Naive thymus-derived CD8-positive, alpha-beta T cell (primary cell): ENCODE measurements around the gene MS4A18. TPM values are rescaled to one million over a fixed set of nuclear protein-coding genes. Genes with fewer than 3 reads are reported as not detected.

Source experiments
- ATAC-seq, 2 donors: fragments of 150-1000 bp; cut with Tn5 transposase in 1 of 2; sonication (Bioruptor Pico), chemical (Tn5 transposase) in 1 of 2; 1 replicate in 1 of 2; 2 replicates in 1 of 2; pipeline ENCODE4 v1.10.0; 2021; ENCODE audit warnings: mild to moderate bottlenecking in 2 of 2, moderate library complexity in 2 of 2
- POLR2A ChIA-PET: fragments of 350-600 bp; sonication (Branson Sonifier 250); formaldehyde crosslinking; loops from one replicate; lab custom pipeline; 2021; ENCODE audit warnings: antibody characterized with exemption; lab: Charles Lee
- DNase-seq, 10 donors: peaks; one replicate each; pipeline versions ENCODE4 v3.0.0 to v3.0.0-alpha.2; 2020 to 2022
- H3K27ac Mint-ChIP-seq, 10 donors: one replicate each; pipeline ENCODE4 v1.8.0; 2020 to 2022; ENCODE audit warnings: mild to moderate bottlenecking in 10 of 10, mixed read lengths in 10 of 10, moderate library complexity in 4 of 10, inconsistent platforms in 1 of 10
- H3K27me3 Mint-ChIP-seq, 5 donors: one replicate each; pipeline ENCODE4 v1.8.0; 2021 to 2022; ENCODE audit warnings: mixed read lengths in 5 of 5
- H3K36me3 Mint-ChIP-seq, 3 donors: one replicate each; pipeline ENCODE4 v1.8.0; 2020 to 2022; ENCODE audit warnings: mixed read lengths in 3 of 3, mild to moderate bottlenecking in 2 of 3, inconsistent platforms in 1 of 3
- H3K4me1 Mint-ChIP-seq, 4 donors: one replicate each; pipeline ENCODE4 v1.8.0; 2021 to 2022; ENCODE audit warnings: mixed read lengths in 4 of 4
- H3K4me3 Mint-ChIP-seq, 10 donors: one replicate each; pipeline ENCODE4 v1.8.0; 2020 to 2022; ENCODE audit warnings: mild to moderate bottlenecking in 10 of 10, mixed read lengths in 10 of 10, moderate library complexity in 6 of 10, inconsistent platforms in 1 of 10
- H3K9me3 Mint-ChIP-seq, 9 donors: one replicate each; pipeline ENCODE4 v1.8.0; 2020 to 2022; ENCODE audit warnings: mixed read lengths in 9 of 9, mild to moderate bottlenecking in 3 of 9, inconsistent platforms in 1 of 9, moderate library complexity in 1 of 9
- polyA plus RNA-seq, 3 donors: library from polyadenylated mRNA; unstranded; fragments of 300-500 nt; fragmentation: Illumina TruSeq; gene quantifications; one replicate each; pipeline ENCODE4 v1.2.3, GENCODE V29; 2021
- total RNA-seq, 8 experiments: library from RNA in 2 of 8; stranded (reverse) in 2 of 8; gene quantifications; one replicate each; pipeline ENCODE4 v1.2.3 and lab custom pipeline; 2021 to 2026

Gene MS4A18
- total and polyA plus RNA-seq, 5 experiments from 2014 or later = not detected

DNA sequence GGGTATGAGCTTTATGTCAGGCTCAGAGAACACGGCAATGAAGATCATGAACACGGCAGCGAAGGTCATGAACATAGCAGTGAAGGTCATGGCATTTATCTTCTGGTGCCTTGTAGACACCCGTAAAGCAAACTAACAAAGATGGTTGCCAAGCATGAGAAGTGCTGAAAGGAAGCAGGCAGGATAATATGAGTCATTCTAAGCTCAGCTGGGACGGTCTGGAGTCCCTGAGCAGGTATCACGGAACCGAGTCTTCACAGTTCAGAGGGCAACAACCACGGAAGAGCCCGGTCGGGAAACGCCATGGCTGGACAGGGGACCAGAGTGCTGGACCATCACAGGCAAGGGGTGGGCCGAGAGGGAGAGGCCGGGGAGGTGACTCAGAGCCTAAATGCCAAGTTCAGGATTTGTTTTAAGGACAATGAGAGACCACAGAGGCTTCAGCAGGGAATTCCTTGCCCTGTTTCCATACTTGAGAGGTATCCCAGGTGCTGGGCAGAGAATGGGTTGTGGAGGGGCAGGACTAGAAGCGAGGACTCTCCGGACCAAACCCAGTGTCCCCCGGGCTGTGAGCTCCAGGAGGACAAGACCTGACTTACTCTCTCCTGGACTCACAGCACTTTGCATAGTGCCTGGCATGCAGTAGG, 47.5 kb downstream of the MS4A18 start:
- ATAC-seq (no peak), DNase-seq (no peak)
- H3K27ac Mint-ChIP-seq = no peak overlapping the region
- H3K4me3 Mint-ChIP-seq = no peak overlapping the region
- peaks cover 4 to 23% (median 9%) of the 10 kb centered on the region in 5 donors for H3K27me3 Mint-ChIP-seq
- no peaks in the 10 kb centered on the region for H3K36me3 Mint-ChIP-seq
- no peaks in the 10 kb centered on the region for H3K9me3 Mint-ChIP-seq
- peaks cover 5 to 18% (median 11%) of the 10 kb centered on the region in 4 donors for H3K4me1 Mint-ChIP-seq
- POLR2A ChIA-PET = no interaction called here

DNA sequence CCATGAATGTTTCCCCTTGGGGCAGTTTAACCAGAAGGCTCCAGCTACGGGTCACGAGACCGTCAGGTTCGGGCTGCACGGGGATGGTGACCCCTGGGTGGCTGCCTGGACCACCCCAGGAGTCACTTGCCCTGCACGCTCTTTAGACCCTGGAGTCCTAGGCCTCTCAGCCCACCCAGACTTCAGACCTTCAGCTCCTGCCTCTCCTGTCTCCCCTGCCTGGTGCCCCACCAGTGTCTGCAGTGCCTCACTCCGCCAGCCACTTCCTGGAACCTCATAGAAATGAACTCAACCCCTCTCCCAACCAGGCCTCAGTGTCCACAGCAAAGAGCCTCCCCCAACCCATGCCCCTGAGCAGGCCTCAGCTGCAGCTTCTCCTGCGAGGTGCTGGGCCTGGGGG, 48.1 kb downstream of the MS4A18 start:
- ATAC-seq = no peak
- POLR2A ChIA-PET = no interaction called here
- Mint-ChIP-seq H3K27me3 (peaks cover 3 to 21% (median 6%) of the 10 kb centered on the region in 5 donors), H3K36me3 (no peaks in the 10 kb centered on the region), H3K4me3 (no peak overlapping the region), H3K9me3 (no peaks in the 10 kb centered on the region), H3K27ac (no peak overlapping the region), H3K4me1 (peaks cover 4 to 18% (median 11%) of the 10 kb centered on the region in 4 donors)
- DNase-seq = no peak

DNA sequence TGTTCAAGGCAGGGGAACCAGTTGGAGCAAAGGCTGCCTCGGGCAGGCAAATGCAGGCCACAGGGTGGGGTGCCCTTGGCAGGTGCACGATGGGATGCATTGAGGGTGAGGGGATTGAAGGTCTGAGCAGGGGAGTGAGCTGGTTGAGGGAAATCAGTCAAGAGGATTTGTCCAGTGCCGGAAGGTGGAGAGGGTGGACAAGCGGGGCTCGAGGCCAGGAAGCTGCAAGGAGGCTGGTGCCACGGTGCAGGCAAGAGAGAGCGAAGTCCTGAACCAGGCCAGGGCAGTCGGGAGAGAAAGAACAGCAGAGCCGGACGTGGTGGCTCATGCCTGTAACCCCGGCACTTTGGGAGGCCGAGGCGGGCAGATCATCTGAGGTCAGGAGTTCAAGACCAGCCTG, 50.2 kb downstream of the MS4A18 start:
- POLR2A ChIA-PET = no interaction called here
- Mint-ChIP-seq H3K9me3 (no peaks in the 10 kb centered on the region), H3K4me3 (peak overlapping the region in 3 of 10 donors; percentile 2 to 50 (median 47)), H3K36me3 (no peaks in the 10 kb centered on the region), H3K4me1 (peaks cover 4 to 18% (median 11%) of the 10 kb centered on the region in 4 donors), H3K27me3 (peaks cover 0 to 10% (median 4%) of the 10 kb centered on the region in 5 donors), H3K27ac (peak overlapping the region in 3 of 10 donors; percentile 48 to 88 (median 82))
- no peak for DNase-seq
- no peak for ATAC-seq

DNA sequence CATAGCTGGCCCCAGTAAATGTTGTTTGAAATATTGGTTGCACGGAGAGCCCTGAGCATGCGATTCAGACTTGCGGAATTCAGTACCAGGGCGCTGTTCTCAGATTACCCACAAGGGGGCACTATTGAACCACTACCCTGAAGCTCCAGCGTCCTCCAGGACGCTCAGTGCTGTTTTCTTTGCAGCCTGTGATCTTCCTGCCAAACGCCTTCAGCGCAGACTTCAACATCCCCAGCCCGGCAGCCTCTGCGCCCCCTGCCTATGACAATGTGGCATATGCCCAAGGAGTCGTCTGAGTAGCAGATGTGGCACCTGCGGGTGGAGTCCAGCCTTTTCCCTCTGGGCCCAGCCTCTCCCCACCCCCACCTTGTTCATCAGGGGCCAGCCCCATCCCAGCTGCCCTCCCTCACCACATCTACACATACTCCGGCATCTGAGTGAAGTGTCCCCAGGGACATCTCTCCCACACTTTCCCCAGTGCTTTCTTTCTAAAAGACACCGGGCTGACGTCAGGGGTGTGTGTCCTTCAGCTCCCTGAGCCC, 51.0 kb downstream of the MS4A18 start:
- H3K27ac Mint-ChIP-seq = peak overlapping the region in 6 of 10 donors; percentile 43 to 87 (median 48)

DNA sequence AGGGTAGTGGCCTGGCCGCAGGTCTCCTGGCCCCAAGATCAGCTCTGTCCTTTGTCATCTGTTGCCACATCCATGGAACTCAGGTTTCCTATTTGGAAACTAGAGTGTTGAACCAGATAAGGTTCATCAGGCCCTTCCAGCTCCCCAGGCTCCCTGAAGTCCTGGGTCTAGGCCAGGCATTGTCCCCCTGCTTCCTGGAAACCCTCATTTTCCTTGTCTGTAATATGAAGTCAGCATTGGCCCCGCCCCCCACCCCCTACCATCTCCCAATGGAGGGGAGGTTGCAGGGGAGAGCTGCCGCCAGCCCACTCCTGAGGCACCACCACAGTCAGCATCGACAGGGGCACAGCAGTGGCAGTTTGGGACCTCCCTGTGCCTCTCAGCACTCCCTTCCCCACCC, 51.6 kb downstream of the MS4A18 start:
- Mint-ChIP-seq H3K36me3 (no peaks in the 10 kb centered on the region), H3K4me1 (peaks cover 4 to 18% (median 11%) of the 10 kb centered on the region in 4 donors), H3K9me3 (no peaks in the 10 kb centered on the region), H3K27me3 (peaks cover 0 to 7% (median 4%) of the 10 kb centered on the region in 5 donors), H3K27ac (no peak overlapping the region), H3K4me3 (no peak overlapping the region)
- ATAC-seq (no peak), DNase-seq (no peak)
- POLR2A ChIA-PET = interaction anchor here (1.0 kb wide), 1 partner anchor 20 kb away, joined by 5 read pairs; no protein-coding TSS in a partner anchor

More for the DNA sequence above, 51.0 kb downstream of the MS4A18 start:
- Mint-ChIP-seq H3K4me3 (peak overlapping the region in 1 of 10 donors; percentile 10), H3K27me3 (peaks cover 0 to 7% (median 4%) of the 10 kb centered on the region in 5 donors), H3K9me3 (no peaks in the 10 kb centered on the region), H3K4me1 (peaks cover 4 to 18% (median 11%) of the 10 kb centered on the region in 4 donors), H3K36me3 (no peaks in the 10 kb centered on the region)
- POLR2A ChIA-PET = interaction anchor here (1.0 kb wide), 1 partner anchor 21 kb away, joined by 5 read pairs; no protein-coding TSS in a partner anchor
- ATAC-seq (peak; percentile 100), DNase-seq (peak; percentile 69 to 92 (median 81))

DNA sequence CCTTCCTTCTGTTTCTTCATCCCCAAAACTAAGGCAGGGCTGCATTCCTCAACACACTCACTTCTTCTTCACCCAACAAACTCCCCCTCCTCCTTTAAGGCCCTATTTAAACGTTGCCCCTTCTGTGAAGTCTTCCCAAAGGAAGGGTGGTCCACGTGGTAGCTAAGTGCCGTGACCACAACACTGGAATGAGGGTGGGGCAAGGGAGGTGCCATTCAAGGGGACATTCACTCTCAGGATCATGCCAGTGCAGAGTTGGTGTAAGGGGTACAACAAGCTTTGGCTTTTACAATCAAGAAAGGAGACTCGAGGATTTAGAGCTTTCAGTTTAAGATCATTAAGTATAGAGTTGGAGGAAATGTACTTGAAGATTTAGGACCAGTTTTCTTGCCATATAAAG, 52.6 kb downstream of the MS4A18 start:
- no peak for DNase-seq

DNA sequence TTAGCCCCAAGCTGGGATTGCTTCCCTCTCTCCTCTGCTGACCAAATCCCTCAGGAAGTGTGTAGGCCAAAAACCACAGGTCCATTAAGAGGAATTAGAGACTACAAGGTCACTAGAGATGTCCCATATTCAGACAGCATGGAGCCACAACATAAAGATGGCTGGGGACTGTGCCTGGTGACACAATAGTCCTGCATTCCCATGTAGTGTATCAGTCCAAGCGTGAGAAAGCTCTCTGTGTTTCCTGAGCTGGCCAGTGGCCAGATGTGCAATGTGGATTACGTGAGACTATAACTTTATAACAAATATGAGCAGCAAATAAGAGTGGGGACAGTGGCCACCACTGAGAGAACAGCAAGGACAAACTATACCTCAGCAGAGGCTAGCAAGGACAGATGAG, 53.1 kb downstream of the MS4A18 start:
- DNase-seq (no peak), ATAC-seq (no peak)
- Mint-ChIP-seq H3K27ac (peak overlapping the region in 1 of 10 donors; percentile 53), H3K36me3 (no peaks in the 10 kb centered on the region), H3K9me3 (no peaks in the 10 kb centered on the region), H3K27me3 (peaks cover 0 to 2% (median 0%) of the 10 kb centered on the region in 5 donors), H3K4me1 (peaks cover 2 to 18% (median 11%) of the 10 kb centered on the region in 4 donors), H3K4me3 (no peak overlapping the region)
- POLR2A ChIA-PET = no interaction called here

More for the DNA sequence above, 52.6 kb downstream of the MS4A18 start:
- Mint-ChIP-seq H3K36me3 (no peaks in the 10 kb centered on the region), H3K27me3 (peaks cover 0 to 2% (median 0%) of the 10 kb centered on the region in 5 donors), H3K9me3 (no peaks in the 10 kb centered on the region), H3K4me3 (no peak overlapping the region), H3K4me1 (peaks cover 2 to 18% (median 11%) of the 10 kb centered on the region in 4 donors), H3K27ac (no peak overlapping the region)
- ATAC-seq = no peak
- POLR2A ChIA-PET = no interaction called here

DNA sequence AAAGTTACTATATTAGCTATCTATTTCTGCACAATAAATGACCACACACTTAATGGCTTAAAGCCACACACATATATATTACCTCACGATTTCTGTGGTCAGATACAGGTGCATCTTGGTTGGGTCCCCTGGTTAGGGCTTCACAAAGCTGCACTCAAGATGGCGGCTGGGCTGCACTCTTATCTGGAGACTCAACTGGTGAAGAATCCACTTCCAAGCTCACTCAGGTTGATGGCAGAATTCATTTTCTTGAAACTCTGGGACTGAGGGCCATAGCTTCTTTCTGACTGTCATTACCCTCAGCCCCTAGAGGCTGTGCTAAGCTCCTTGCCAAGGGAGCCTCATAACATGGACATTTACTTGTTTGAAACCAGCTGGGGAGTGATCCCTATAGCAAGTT, 55.5 kb downstream of the MS4A18 start:
- no peak overlapping the region for H3K27ac Mint-ChIP-seq
- no peaks in the 10 kb centered on the region for H3K36me3 Mint-ChIP-seq
- peaks cover 0 to 9% (median 5%) of the 10 kb centered on the region in 4 donors for H3K4me1 Mint-ChIP-seq
- no peak overlapping the region for H3K4me3 Mint-ChIP-seq
- H3K27me3 Mint-ChIP-seq = peaks cover 0 to 2% (median 0%) of the 10 kb centered on the region in 5 donors
- ATAC-seq = no peak
- no peak for DNase-seq
- POLR2A ChIA-PET = no interaction called here
- no peaks in the 10 kb centered on the region for H3K9me3 Mint-ChIP-seq

DNA sequence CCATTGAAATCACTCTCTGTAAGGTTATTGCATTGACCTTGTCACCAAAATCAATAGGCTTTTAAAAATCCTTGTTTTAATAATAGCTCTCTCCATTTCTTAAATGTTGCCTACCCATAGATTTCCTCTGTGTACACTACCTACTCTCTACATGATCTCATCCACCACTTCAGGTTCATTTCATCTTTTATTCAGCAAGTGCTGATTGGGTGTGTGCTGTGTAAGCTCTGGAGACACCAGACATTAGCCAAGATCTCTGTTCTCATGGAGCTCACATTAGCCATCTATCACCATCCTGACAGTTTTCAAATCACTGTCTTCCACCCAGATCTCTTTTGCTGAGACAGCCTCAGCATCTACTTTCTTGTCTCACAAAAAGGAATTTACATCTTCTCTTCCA, 56.3 kb downstream of the MS4A18 start:
- no peak for DNase-seq
- POLR2A ChIA-PET = no interaction called here
- no peak overlapping the region for H3K27ac Mint-ChIP-seq

DNA sequence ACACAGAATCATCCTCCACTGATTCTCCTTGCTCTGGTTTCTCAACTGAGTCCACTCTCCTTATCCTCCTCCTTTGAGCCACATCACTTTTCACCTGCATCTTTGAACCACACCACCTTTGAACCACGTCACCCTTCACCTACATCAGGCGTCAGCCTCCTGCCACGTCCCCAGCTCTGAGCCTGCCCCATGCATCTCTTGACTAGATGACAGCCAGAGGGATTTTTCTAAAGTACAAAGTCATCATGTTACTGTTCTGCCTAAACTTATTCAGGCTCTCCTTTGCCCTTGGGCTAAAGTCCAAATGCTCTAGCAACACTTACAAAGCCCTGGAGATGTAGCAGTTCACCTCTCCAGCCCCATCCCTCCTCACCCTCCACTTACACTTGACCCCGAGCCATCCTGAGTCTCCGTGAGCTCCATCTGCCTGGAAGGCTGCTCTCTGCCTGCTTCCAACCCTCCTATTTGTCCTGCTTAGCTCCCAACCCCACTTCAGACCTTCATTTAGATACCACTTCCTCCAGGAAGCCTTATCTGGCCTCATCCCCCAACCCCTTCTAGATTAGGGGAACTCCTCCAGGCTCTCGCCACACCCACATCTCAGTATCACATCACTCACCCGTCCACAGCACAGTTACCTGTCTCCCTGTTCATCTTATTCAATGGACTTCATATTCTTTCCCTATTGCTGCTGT, 56.9 kb downstream of the MS4A18 start:
- Mint-ChIP-seq H3K27me3 (no peaks in the 10 kb centered on the region), H3K27ac (no peak overlapping the region), H3K4me3 (no peak overlapping the region), H3K9me3 (no peaks in the 10 kb centered on the region), H3K36me3 (no peaks in the 10 kb centered on the region), H3K4me1 (no peaks in the 10 kb centered on the region)
- DNase-seq (no peak), ATAC-seq (no peak)
- POLR2A ChIA-PET = no interaction called here

More for the DNA sequence above, 56.3 kb downstream of the MS4A18 start:
- H3K36me3 Mint-ChIP-seq = no peaks in the 10 kb centered on the region
- H3K27me3 Mint-ChIP-seq = no peaks in the 10 kb centered on the region
- ATAC-seq = no peak
- peaks cover 0 to 2% (median under 1%) of the 10 kb centered on the region in 4 donors for H3K4me1 Mint-ChIP-seq
- H3K9me3 Mint-ChIP-seq = no peaks in the 10 kb centered on the region
- no peak overlapping the region for H3K4me3 Mint-ChIP-seq

DNA sequence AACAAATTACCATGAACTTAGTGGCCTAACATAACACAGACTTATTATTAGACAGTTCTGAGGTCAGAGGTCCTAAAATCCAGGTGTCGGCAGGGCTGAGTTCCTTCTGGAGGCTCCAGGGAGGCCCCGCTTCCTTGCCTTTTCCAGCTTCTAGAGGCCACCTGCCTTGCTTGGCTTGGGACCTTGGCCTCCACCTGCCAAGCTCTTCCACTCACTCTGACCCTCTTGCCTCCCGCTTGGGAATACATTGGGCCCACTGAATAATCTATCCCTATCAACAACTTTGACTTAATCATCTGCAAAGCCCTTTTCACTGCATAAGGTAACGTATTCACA, 57.4 kb downstream of the MS4A18 start:
- Mint-ChIP-seq H3K36me3 (no peaks in the 10 kb centered on the region), H3K9me3 (no peaks in the 10 kb centered on the region), H3K27ac (peak overlapping the region in 1 of 10 donors; percentile 8), H3K4me3 (no peak overlapping the region), H3K4me1 (no peaks in the 10 kb centered on the region), H3K27me3 (no peaks in the 10 kb centered on the region)
- ATAC-seq (no peak), DNase-seq (no peak)
- POLR2A ChIA-PET = no interaction called here

DNA sequence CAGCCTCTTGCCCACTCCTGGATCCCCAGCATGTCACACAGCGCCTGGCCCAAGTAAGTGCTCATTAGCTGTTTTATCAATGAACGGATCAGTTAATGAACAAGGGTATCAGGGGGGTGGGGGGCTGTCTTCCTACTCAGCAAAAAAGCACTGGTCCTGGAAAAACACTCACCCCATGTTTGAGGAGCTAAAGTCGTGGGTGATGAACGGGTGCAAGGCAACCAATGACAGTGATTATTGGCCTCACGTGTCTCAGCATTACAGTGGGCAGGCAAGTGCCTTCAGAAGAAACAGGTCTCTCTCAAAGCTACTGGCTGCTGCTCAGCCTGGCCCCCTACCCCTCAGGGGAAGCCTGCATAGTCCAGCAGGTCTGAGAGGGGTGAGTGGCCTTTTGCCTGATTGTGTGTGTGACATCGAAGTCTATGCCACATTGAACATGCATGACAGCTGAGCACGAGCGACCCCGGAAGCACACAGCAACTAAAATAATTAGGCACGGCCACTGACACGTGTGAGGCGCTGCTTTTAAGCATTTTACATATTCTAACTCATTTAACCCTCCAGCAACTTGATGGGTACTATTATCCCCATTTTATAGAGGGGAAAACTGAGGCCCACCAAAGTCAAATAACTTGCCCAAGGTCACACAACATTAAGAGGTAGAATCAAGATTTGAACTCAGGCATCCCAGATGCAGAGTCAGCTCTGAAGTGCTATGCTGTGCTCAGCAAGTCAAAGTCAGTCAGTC, 58.0 kb downstream of the MS4A18 start:
- ATAC-seq (no peak), DNase-seq (no peak)
- peak overlapping the region in 1 of 10 donors; percentile 8 for H3K27ac Mint-ChIP-seq
- H3K4me1 Mint-ChIP-seq = no peaks in the 10 kb centered on the region
- H3K36me3 Mint-ChIP-seq = no peaks in the 10 kb centered on the region
- no peak overlapping the region for H3K4me3 Mint-ChIP-seq
- H3K9me3 Mint-ChIP-seq = no peaks in the 10 kb centered on the region
- H3K27me3 Mint-ChIP-seq = no peaks in the 10 kb centered on the region
- POLR2A ChIA-PET = interaction anchor here (0.6 kb wide), 1 partner anchor 26 kb away, joined by 4 read pairs; no protein-coding TSS in a partner anchor
